PC-9 (cell line): ENCODE data around the gene CBL.

Experiments
- EZH2 ChIP-seq: fragments of 200-600 bp; sonication (generic); IDR thresholded peaks from 2 replicates; pipeline ENCODE4 v1.8.0; 2017; ENCODE audit warnings: antibody characterized with exemption, low read depth
- TF ChIP-seq, protein P1 (sequence below): fragments of 200-600 bp; sonication (generic); conservative IDR thresholded peaks from 2 replicates; pipeline ENCODE4 v1.6.1; 2017; ENCODE audit warnings: mixed run types, antibody characterized with exemption, mild to moderate bottlenecking, moderate library complexity

DNA sequence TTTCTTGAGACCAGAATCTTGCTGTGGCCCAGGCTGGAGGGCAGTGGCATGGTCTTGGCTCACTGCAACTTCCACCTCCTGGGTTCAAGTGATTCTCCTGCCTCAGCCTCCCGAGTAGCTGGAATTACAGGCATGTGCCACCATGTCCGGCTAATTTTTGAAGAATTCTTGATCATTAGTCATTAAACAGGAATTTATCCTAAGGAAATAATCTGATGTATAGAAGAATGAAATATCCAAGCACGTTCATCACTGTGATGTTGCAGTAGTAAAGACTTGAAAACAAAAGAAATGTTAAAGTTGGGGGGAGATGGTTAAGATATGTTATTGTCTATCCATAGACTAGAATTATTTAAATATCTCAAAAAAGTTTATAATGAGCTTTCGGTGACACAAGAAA, 23.6 kb downstream of the CBL start:
- TF ChIP-seq, protein P1, sequence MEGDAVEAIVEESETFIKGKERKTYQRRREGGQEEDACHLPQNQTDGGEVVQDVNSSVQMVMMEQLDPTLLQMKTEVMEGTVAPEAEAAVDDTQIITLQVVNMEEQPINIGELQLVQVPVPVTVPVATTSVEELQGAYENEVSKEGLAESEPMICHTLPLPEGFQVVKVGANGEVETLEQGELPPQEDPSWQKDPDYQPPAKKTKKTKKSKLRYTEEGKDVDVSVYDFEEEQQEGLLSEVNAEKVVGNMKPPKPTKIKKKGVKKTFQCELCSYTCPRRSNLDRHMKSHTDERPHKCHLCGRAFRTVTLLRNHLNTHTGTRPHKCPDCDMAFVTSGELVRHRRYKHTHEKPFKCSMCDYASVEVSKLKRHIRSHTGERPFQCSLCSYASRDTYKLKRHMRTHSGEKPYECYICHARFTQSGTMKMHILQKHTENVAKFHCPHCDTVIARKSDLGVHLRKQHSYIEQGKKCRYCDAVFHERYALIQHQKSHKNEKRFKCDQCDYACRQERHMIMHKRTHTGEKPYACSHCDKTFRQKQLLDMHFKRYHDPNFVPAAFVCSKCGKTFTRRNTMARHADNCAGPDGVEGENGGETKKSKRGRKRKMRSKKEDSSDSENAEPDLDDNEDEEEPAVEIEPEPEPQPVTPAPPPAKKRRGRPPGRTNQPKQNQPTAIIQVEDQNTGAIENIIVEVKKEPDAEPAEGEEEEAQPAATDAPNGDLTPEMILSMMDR = no peak
- no peak for TF ChIP-seq EZH2
